H1 (cell line): Measurements from ENCODE around the gene VPS26A. TPM values are rescaled to one million over a fixed set of nuclear protein-coding genes. Genes with fewer than 3 reads are reported as not detected.

Experiments used
- CTCF ChIA-PET: fragments of 300-600 bp; sonication (Branson Sonifier 250); formaldehyde crosslinking; loops from one replicate; lab custom pipeline; 2021; ENCODE audit not compliant: partially characterized antibody; lab: Charles Lee
- POLR2A ChIA-PET: fragments of 300-600 bp; sonication (Branson Sonifier 250); formaldehyde crosslinking; loops from one replicate; lab custom pipeline; 2021; ENCODE audit warnings: inconsistent platforms; ENCODE audit not compliant: partially characterized antibody; lab: Charles Lee
- DNase-seq, 2 experiments: peaks; one replicate each; pipeline versions ENCODE4 v3.0.0 to v3.0.0-alpha.2; 2010 to 2022; ENCODE audit warnings: low spot score in 2 of 2, low read depth in 1 of 2, mixed read lengths in 1 of 2
- FAIRE-seq: peaks from 2 replicates; lab custom pipeline; 2011; peaks lifted over from hg19 to GRCh38; lab: Jason Lieb, UNC
- H2AFZ ChIP-seq: 2 replicates; pipeline ENCODE4 v1.8.1; 2012; ENCODE audit warnings: low read length, inconsistent platforms
- H2AK5ac ChIP-seq: 2 replicates; pipeline ENCODE4 v1.6.1; 2013; ENCODE audit warnings: low read depth, low read length
- H2BK120ac ChIP-seq: replicated peaks from 2 replicates; pipeline ENCODE3; 2013; ENCODE audit warnings: low read depth, low read length, inconsistent platforms
- H2BK12ac ChIP-seq: 2 replicates; pipeline ENCODE4 v1.6.1; 2013; ENCODE audit warnings: low read depth, low read length
- H2BK15ac ChIP-seq: 2 replicates; pipeline ENCODE4 v1.6.1; 2013; ENCODE audit warnings: low read length
- H2BK20ac ChIP-seq: 2 replicates; pipeline ENCODE4 v1.6.1; 2013; ENCODE audit warnings: low read length
- H2BK5ac ChIP-seq: 2 replicates; pipeline ENCODE4 v1.6.1; 2013; ENCODE audit warnings: low read depth, low read length
- H3K14ac ChIP-seq: 2 replicates; pipeline ENCODE4 v1.6.1; 2013; ENCODE audit warnings: inconsistent platforms; ENCODE audit not compliant: insufficient read length
- H3K18ac ChIP-seq: 2 replicates; pipeline ENCODE4 v1.6.1; 2013; ENCODE audit warnings: low read length; ENCODE audit errors: extremely low read depth
- H3K23ac ChIP-seq: 2 replicates; pipeline ENCODE4 v1.6.1; 2013; ENCODE audit warnings: inconsistent platforms; ENCODE audit not compliant: insufficient read length
- H3K23me2 ChIP-seq: 2 replicates; pipeline ENCODE4 v1.6.1; 2013; ENCODE audit warnings: low read depth, low read length
- H3K27ac ChIP-seq: 2 replicates; pipeline ENCODE4 v1.6.1; 2011; ENCODE audit warnings: low read depth, low read length, inconsistent platforms
- H3K27me3 ChIP-seq, 4 experiments: replicated peaks in 1 of 4; 1 replicate in 1 of 4; 2 replicates in 3 of 4; pipeline versions ENCODE4 v1.6.1 to v1.8.1; 2011 to 2013; ENCODE audit warnings: low read length in 3 of 4, mild to moderate bottlenecking in 3 of 4, inconsistent platforms in 2 of 4, mixed read lengths in 2 of 4, moderate library complexity in 1 of 4; ENCODE audit not compliant: control insufficient read depth in 3 of 4, insufficient read depth in 3 of 4; ENCODE audit errors: extremely low read depth in 1 of 4
- H3K36me3 ChIP-seq, 4 experiments: 2 replicates each; pipeline versions ENCODE4 v1.6.1 to v1.8.1; 2011 to 2013; ENCODE audit warnings: mild to moderate bottlenecking in 4 of 4, low read length in 3 of 4, moderate library complexity in 2 of 4, control low read depth in 1 of 4, inconsistent platforms in 1 of 4; ENCODE audit not compliant: insufficient read depth in 4 of 4, control insufficient read depth in 2 of 4
- H3K4ac ChIP-seq: replicated peaks from 2 replicates; pipeline ENCODE3; 2013; ENCODE audit warnings: low read length, low read depth, mixed read lengths, inconsistent platforms; ENCODE audit not compliant: insufficient read length
- H3K4me1 ChIP-seq, 4 experiments: replicated peaks in 1 of 4; 1 replicate in 1 of 4; 2 replicates in 3 of 4; pipeline versions ENCODE4 v1.6.1 to v1.8.1; 2011 to 2013; ENCODE audit warnings: low read length in 3 of 4, inconsistent platforms in 2 of 4, mixed read lengths in 1 of 4; ENCODE audit not compliant: insufficient read depth in 4 of 4, control insufficient read depth in 3 of 4
- H3K4me2 ChIP-seq, 2 experiments: 2 replicates each; pipeline versions ENCODE4 v1.6.1 to v1.8.1; 2011 to 2013; ENCODE audit warnings: low read depth in 2 of 2, low read length in 2 of 2, control low read depth in 1 of 2, inconsistent platforms in 1 of 2, mild to moderate bottlenecking in 1 of 2; ENCODE audit not compliant: insufficient read depth in 1 of 2
- H3K4me3 ChIP-seq, 4 experiments: fragments of 200-600, 300-600 bp in 1 of 4; sonication (generic), shearing (Covaris generic), sonication (Bioruptor Twin) in 1 of 4; 2 replicates each; pipeline versions ENCODE4 v1.5.1 to v1.8.1; 2011 to 2016; ENCODE audit warnings: low read length in 4 of 4, low read depth in 3 of 4, control low read depth in 2 of 4, inconsistent platforms in 2 of 4, mild to moderate bottlenecking in 2 of 4, mixed read lengths in 1 of 4, moderate library complexity in 1 of 4; ENCODE audit not compliant: insufficient read depth in 2 of 4; ENCODE audit errors: extremely low read depth in 1 of 4
- H3K56ac ChIP-seq: replicated peaks from 2 replicates; pipeline ENCODE3; 2013; ENCODE audit warnings: low read depth, mild to moderate bottlenecking, mixed read lengths, low read length, inconsistent platforms; ENCODE audit not compliant: insufficient read length
- H3K79me1 ChIP-seq: 2 replicates; pipeline ENCODE4 v1.6.1; 2013; ENCODE audit warnings: low read depth, low read length, control low read depth
- H3K79me2 ChIP-seq, 2 experiments: 2 replicates each; pipeline versions ENCODE4 v1.6.1 to v1.8.1; 2012 to 2013; ENCODE audit warnings: low read length in 2 of 2, mild to moderate bottlenecking in 2 of 2, inconsistent platforms in 1 of 2; ENCODE audit not compliant: insufficient read depth in 2 of 2, control insufficient read depth in 1 of 2
- H3K9ac ChIP-seq, 4 experiments: replicated peaks in 1 of 4; 1 replicate in 1 of 4; 2 replicates in 3 of 4; pipeline versions ENCODE4 v1.6.1 to v1.8.1; 2011 to 2013; ENCODE audit warnings: low read depth in 3 of 4, low read length in 3 of 4, control low read depth in 2 of 4, mild to moderate bottlenecking in 2 of 4, moderate library complexity in 2 of 4, inconsistent platforms in 1 of 4; ENCODE audit errors: extremely low read depth in 1 of 4
- H3K9me3 ChIP-seq, 2 experiments: 2 replicates each; pipeline versions ENCODE4 v1.6.1 to v1.8.1; 2012 to 2013; ENCODE audit warnings: mild to moderate bottlenecking in 2 of 2, moderate library complexity in 2 of 2, control low read depth in 1 of 2, inconsistent platforms in 1 of 2, low read depth in 1 of 2, low read length in 1 of 2, mixed read lengths in 1 of 2; ENCODE audit not compliant: insufficient read depth in 2 of 2
- H4K20me1 ChIP-seq, 2 experiments: replicated peaks in 1 of 2; 2 replicates each; pipeline versions ENCODE3 to v1.8.1; 2011 to 2013; ENCODE audit warnings: inconsistent platforms in 2 of 2, low read length in 2 of 2, mild to moderate bottlenecking in 1 of 2; ENCODE audit not compliant: insufficient read depth in 2 of 2, control insufficient read depth in 1 of 2
- H4K5ac ChIP-seq: 2 replicates; pipeline ENCODE4 v1.6.1; 2013; ENCODE audit warnings: low read length, low read depth, mixed read lengths, inconsistent platforms; ENCODE audit not compliant: insufficient read length
- H4K8ac ChIP-seq: 2 replicates; pipeline ENCODE4 v1.8.0; 2013; ENCODE audit warnings: mild to moderate bottlenecking, moderate library complexity, low read length, inconsistent platforms; ENCODE audit not compliant: insufficient read depth; ENCODE audit errors: extremely low read depth
- H4K91ac ChIP-seq: replicated peaks from 2 replicates; pipeline ENCODE3; 2013; ENCODE audit warnings: low read length, mixed read lengths, inconsistent platforms; ENCODE audit not compliant: insufficient read length
- BRCA1 ChIP-seq: IDR thresholded peaks from 2 replicates; pipeline ENCODE4 v1.6.1; 2012; ENCODE audit warnings: low read depth, low read length, improper control_type of control experiment
- CHD1 ChIP-seq: IDR thresholded peaks from 2 replicates; pipeline ENCODE4 v1.6.1; 2012; ENCODE audit warnings: low read depth, low read length, improper control_type of control experiment
- CHD2 ChIP-seq: IDR thresholded peaks from 2 replicates; pipeline ENCODE4 v1.6.1; 2012; ENCODE audit warnings: low read length, improper control_type of control experiment
- CTBP2 ChIP-seq: IDR thresholded peaks from 2 replicates; pipeline ENCODE4 v1.7.0; 2011; ENCODE audit warnings: borderline replicate concordance, mild to moderate bottlenecking, moderate library complexity, mixed read lengths, low read length; ENCODE audit not compliant: insufficient read depth, insufficient read length
- JUND ChIP-seq: IDR thresholded peaks from 2 replicates; pipeline ENCODE4 v1.6.1; 2011; ENCODE audit warnings: mild to moderate bottlenecking, improper control_type of control experiment, low read length
- KDM4A ChIP-seq: IDR thresholded peaks from one replicate; pipeline ENCODE4 v1.7.1; 2012; ENCODE audit warnings: low read depth, mild to moderate bottlenecking, moderate library complexity, low read length, inconsistent platforms; ENCODE audit not compliant: severe bottlenecking
- PHF8 ChIP-seq: fragments of 200-600 bp; sonication (generic); conservative IDR thresholded peaks from 2 replicates; pipeline ENCODE4 v1.7.1; 2012; ENCODE audit warnings: low read depth, mild to moderate bottlenecking, inconsistent platforms, low read length, moderate library complexity
- RFX5 ChIP-seq: IDR thresholded peaks from 2 replicates; pipeline ENCODE4 v1.6.1; 2011; ENCODE audit warnings: low read depth, low read length, improper control_type of control experiment, borderline replicate concordance
- SIN3A ChIP-seq, 2 experiments: IDR thresholded peaks in 1 of 2; conservative IDR thresholded peaks in 1 of 2; 2 replicates each; pipeline ENCODE4 v1.6.1; 2011 to 2012; ENCODE audit warnings: low read length in 2 of 2, improper control_type of control experiment in 1 of 2, low read depth in 1 of 2, mild to moderate bottlenecking in 1 of 2
- SP1 ChIP-seq: IDR thresholded peaks from 2 replicates; pipeline ENCODE4 v1.6.1; 2011; ENCODE audit warnings: low read depth, low read length
- SP2 ChIP-seq: IDR thresholded peaks from 2 replicates; pipeline ENCODE4 v1.6.1; 2012; ENCODE audit warnings: mild to moderate bottlenecking, low read length, inconsistent platforms
- SP4 ChIP-seq: IDR thresholded peaks from 2 replicates; pipeline ENCODE4 v1.6.1; 2012; ENCODE audit warnings: low read length, inconsistent platforms
- SUZ12 ChIP-seq: fragments of 200-600 bp; sonication (generic); IDR thresholded peaks from 2 replicates; pipeline ENCODE4 v1.6.1; 2012; ENCODE audit warnings: mild to moderate bottlenecking, inconsistent platforms, low read length, moderate library complexity, mixed read lengths
- TAF1 ChIP-seq: IDR thresholded peaks from 2 replicates; pipeline ENCODE4 v1.6.1; 2011; ENCODE audit warnings: mild to moderate bottlenecking, low read depth, low read length
- TAF7 ChIP-seq: optimal IDR thresholded peaks from 2 replicates; pipeline ENCODE3; 2011; ENCODE audit warnings: low read depth, mild to moderate bottlenecking, inconsistent platforms, low read length, moderate library complexity, borderline replicate concordance
- TBP ChIP-seq: IDR thresholded peaks from 2 replicates; pipeline ENCODE4 v1.6.1; 2011; ENCODE audit warnings: low read depth, low read length, improper control_type of control experiment
- WGBS, 2 experiments: shearing (Covaris generic) in 1 of 2; methylation state at CpG; one replicate each; pipeline versions ENCODE4 v1.1.6 to v1.1.7; 2013 to 2015; ENCODE audit warnings: low lambda C conversion rate in 2 of 2, mixed read lengths in 2 of 2, inconsistent platforms in 1 of 2, low coverage in 1 of 2, missing lambda C conversion rate in 1 of 2; ENCODE audit not compliant: insufficient replicate concordance in 2 of 2, insufficient coverage in 1 of 2, insufficient read length in 1 of 2; ENCODE audit errors: extremely low coverage in 1 of 2, missing lambda C conversion rate in 1 of 2; 5-methylcytosine and 5-hydroxymethylcytosine counted together
- polyA plus RNA-seq, 7 experiments: library from polyadenylated mRNA; depleted of rRNA in 3 of 7; stranded (reverse) in 5 of 7; unstranded in 2 of 7; fragments of >200 nt in 5 of 7; fragments of 200-250 nt in 2 of 7; gene quantifications; 1 replicate in 5 of 7; 2 replicates in 1 of 7; 4 replicates in 1 of 7; pipeline versions ENCODE4 v1.2.1 to v1.2.3, GENCODE V29; 2011 to 2013; ENCODE audit warnings: missing spikeins in 2 of 7, mixed read lengths in 2 of 7
- total RNA-seq: library from RNA; stranded (reverse); fragmentation: NEBNext Ultra II Directional; extraction: Animal tissue kit (Norgen Biotek cat#: 25700); gene quantifications from 2 replicates; pipeline ENCODE4 v1.2.1, GENCODE V29; 2021

The VPS26A gene
- total and polyA plus RNA-seq, 2 of the 8 experiments (the other 6 are each of a cell fraction or from before 2014, with no cell fraction given) = 10.7 to 44.8 TPM

- 83% methylated on average over 1 of the region's 1 CpG; no CpG with 5 or more reads in 1 of the 2 experiments for WGBS, 2 experiments
- POLR2A ChIA-PET = interaction anchor here (2.1 kb wide), 1 partner anchor 10 kb away, joined by 6 read pairs; no protein-coding TSS in a partner anchor
- no peaks in the 10 kb centered on the region; the same call in none of the 2 replicates for H3K79me1 ChIP-seq
Observed at GRCh38 chr10:69186524-69186923, 62.5 kb downstream of the VPS26A start.

More at GRCh38 chr10:69186524-69186923, 62.5 kb downstream of the VPS26A start:
- Histone ChIP-seq H3K36me3 (peaks cover 7 to 47% (median 28%) of the 10 kb centered on the region in 4 experiments), H4K8ac (no peak overlapping the region), H3K56ac (no peak overlapping the region), H2BK20ac (no peak overlapping the region), H3K4me2 (no peak overlapping the region), H2AFZ (no peak overlapping the region), H3K27ac (no peak overlapping the region), H3K27me3 (no peaks in the 10 kb centered on the region), H2BK15ac (no peak overlapping the region), H3K9ac (no peak overlapping the region), H3K14ac (no peak overlapping the region), H3K4me3 (no peak overlapping the region), H3K4me1 (no peaks in the 10 kb centered on the region), H3K9me3 (no peaks in the 10 kb centered on the region)
- FAIRE-seq (no peak), DNase-seq (no peak)
- TF ChIP-seq KDM4A (no peak), TAF1 (no peak), BRCA1 (no peak), TAF7 (no peak), CTBP2 (no peak), CHD2 (no peak), TBP (no peak), JUND (no peak), SP1 (no peak), SIN3A (conservative IDR thresholded peaks at IDR 0.05 in 1 of 2, IDR thresholded peaks at IDR 0.05 in 1 of 2; ENCODE audit: low read depth in 1 of 2, low read length in 2 of 2) (no peak), CHD1 (no peak), SUZ12 (no peak), PHF8 (no peak), RFX5 (no peak), SP4 (no peak), SP2 (no peak)
- TF ChIP-seq, all 59 proteins: peak for 0
- no peak overlapping the region for H2BK120ac ChIP-seq
- H4K20me1 ChIP-seq = peaks cover 4 to 11% of the 10 kb centered on the region in 2 experiments
- no peak overlapping the region for H4K5ac ChIP-seq
- no peak overlapping the region for H4K91ac ChIP-seq
- no peak overlapping the region for H2BK12ac ChIP-seq
- CTCF ChIA-PET = no interaction called here
- H3K18ac ChIP-seq = no peak overlapping the region
- peaks cover 9 to 40% of the 10 kb centered on the region in 2 experiments for H3K79me2 ChIP-seq
- H3K4ac ChIP-seq = no peak overlapping the region
- no peak overlapping the region for H3K23ac ChIP-seq
- H2BK5ac ChIP-seq = no peak overlapping the region
- H3K23me2 ChIP-seq = no peaks in the 10 kb centered on the region
- H2AK5ac ChIP-seq = no peak overlapping the region
